ENCODE data around the gene CRIP2.

The CRIP2 gene

GRCh38 chr14:105436891-105437722, 37.5 kb upstream of the CRIP2 start:
- no peak for DNase-seq (ENCODE audit: low read depth)
- no peak for TF ChIP-seq CTCF (IDR thresholded peaks at IDR 0.05; ENCODE audit: control insufficient read depth, insufficient read depth, low read depth, low read length, missing control alignments)
- no peak overlapping the region for H3K4me3 ChIP-seq (ENCODE audit: control insufficient read depth, low read depth, low read length)

GRCh38 chr14:105437723-105438500, 36.7 kb upstream of the CRIP2 start:
- no peak for DNase-seq (ENCODE audit: low read depth)
- no peak overlapping the region for H3K4me3 ChIP-seq (ENCODE audit: control insufficient read depth, low read depth, low read length)

GRCh38 chr14:105439179-105439578, 35.4 kb upstream of the CRIP2 start:
- TF ChIP-seq CTCF (IDR thresholded peaks at IDR 0.05; ENCODE audit: control insufficient read depth, insufficient read depth, low read depth, low read length, missing control alignments) = no peak
- H3K4me3 ChIP-seq (ENCODE audit: control insufficient read depth, low read depth, low read length) = no peak overlapping the region
- no peak for DNase-seq (ENCODE audit: low read depth)

More at GRCh38 chr14:105437723-105438500, 36.7 kb upstream of the CRIP2 start:
- no peak for TF ChIP-seq CTCF (IDR thresholded peaks at IDR 0.05; ENCODE audit: control insufficient read depth, insufficient read depth, low read depth, low read length, missing control alignments)

- TF ChIP-seq CTCF (IDR thresholded peaks at IDR 0.05; ENCODE audit: control insufficient read depth, insufficient read depth, low read depth, low read length, missing control alignments) = peak; percentile 23
- no peak for DNase-seq (ENCODE audit: low read depth)
- H3K4me3 ChIP-seq (ENCODE audit: control insufficient read depth, low read depth, low read length) = no peak overlapping the region
Observed at GRCh38 chr14:105439710-105440553, 34.7 kb upstream of the CRIP2 start.

- no peak overlapping the region for H3K4me3 ChIP-seq (ENCODE audit: control insufficient read depth, low read depth, low read length)
- no peak for DNase-seq (ENCODE audit: low read depth)
- no peak for TF ChIP-seq CTCF (IDR thresholded peaks at IDR 0.05; ENCODE audit: control insufficient read depth, insufficient read depth, low read depth, low read length, missing control alignments)
Observed at GRCh38 chr14:105440554-105440900, 34.1 kb upstream of the CRIP2 start.

- DNase-seq (ENCODE audit: low read depth) = no peak
- no peak overlapping the region for H3K4me3 ChIP-seq (ENCODE audit: control insufficient read depth, low read depth, low read length)
- TF ChIP-seq CTCF (IDR thresholded peaks at IDR 0.05; ENCODE audit: control insufficient read depth, insufficient read depth, low read depth, low read length, missing control alignments) = no peak
Observed at GRCh38 chr14:105440992-105441391, 33.6 kb upstream of the CRIP2 start.
